HTR-8/SVneo (cell line): ENCODE data around the gene ATP6V1A.

ENCODE experiments used
- DNase-seq: peaks from one replicate; pipeline ENCODE4 v3.0.0; 2011; ENCODE audit warnings: low spot score, mixed read lengths; ENCODE audit not compliant: insufficient read length
- FAIRE-seq: peaks from 2 replicates; lab custom pipeline; 2011; peaks lifted over from hg19 to GRCh38; lab: Jason Lieb, UNC

Gene ATP6V1A

GRCh38 chr3:113745756-113746547 is 883 bp upstream of the ATP6V1A start, which contains the start of gene NAA50:
Gene NAA50 (minus strand): TSS chr3:113746249. CDS start chr3:113745949, 300 bp downstream.
- DNase-seq (peak; percentile 89), FAIRE-seq (peak; percentile 95)

GRCh38 chr3:113747283-113748046 is 630 bp downstream of the ATP6V1A start:
- no peak for FAIRE-seq

DNA sequence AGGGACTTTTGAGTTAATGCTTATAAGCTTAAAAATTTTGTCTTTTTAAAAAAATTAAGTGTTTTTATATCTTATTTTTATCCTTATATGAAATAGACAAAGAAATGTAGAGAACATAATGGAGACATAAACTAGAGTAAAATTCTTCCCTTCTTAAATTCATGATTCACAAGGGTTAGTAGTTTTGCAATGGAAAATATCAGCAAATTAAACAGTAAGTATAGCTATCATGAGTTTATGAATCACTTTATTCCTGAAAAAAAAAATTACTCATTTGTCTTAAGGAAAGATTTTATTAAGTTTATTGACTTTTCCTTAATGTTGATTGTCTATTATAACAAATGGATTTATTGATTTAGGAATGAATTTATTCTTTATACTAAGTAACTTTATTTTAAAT is 4.3 kb downstream of the ATP6V1A start:
- DNase-seq: no peak
- no peak for FAIRE-seq

More at GRCh38 chr3:113747283-113748046, 630 bp downstream of the ATP6V1A start:
- DNase-seq: peak; percentile 12

DNA sequence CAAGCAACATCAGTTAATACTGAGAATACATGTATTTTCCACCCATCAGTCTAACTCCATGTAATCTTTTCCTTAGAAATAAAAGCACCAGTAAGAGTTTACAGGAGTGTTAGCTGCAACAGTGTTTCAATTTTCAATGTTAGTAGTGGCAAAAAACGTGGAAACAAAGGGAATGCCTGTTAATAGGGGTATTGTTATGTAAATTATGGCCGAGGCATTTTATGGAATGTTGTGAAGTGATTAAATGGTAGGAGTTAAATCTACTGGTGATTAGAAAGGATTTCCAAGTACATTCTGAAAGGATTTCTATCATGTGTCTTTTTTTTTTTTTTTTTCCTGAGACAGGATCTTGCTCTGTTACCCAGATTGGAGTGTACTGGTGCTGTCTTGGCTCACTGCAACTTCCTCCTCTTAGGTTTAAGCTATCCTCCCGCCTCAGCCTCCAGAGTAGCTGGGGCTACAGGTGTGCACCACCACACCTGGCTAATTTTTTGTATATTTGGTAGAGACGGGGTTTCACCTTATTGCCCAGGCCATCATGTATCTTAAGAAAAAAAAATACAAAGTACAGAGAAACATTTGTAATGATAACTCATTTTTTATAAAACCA is 6.6 kb downstream of the ATP6V1A start:
- FAIRE-seq: no peak
- DNase-seq: no peak

GRCh38 chr3:113754494-113755159 is 7.8 kb downstream of the ATP6V1A start:
- no peak for DNase-seq
- no peak for FAIRE-seq

DNA sequence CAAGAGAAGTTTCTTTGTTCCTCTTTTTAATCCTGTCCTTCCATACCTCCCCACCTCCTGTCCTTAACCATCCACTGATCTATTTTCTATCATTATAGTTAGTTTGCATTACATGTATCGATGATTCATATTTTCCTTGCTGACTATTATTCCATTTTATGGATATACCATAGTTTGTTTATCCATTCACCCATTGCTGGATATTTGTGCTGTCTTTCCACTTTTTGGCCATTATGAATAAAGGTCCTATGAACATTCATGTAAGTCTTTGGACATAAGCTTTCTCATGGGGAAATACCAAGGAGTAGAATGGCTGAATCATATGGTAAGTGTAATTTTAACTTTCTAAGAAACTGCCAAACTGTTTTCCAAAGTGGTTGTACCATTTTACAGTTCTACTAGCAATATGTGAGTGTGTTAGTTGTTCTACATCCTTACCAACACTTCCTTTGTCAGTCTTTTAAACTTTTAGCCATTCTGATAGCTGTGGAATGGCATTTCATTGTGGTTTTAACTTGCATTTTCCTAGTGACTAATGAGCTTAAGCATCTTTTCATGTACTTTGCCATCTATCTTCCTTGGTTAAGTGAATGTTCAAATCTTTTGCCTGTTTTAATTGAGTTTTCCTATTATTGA is 11.7 kb downstream of the ATP6V1A start:
- FAIRE-seq (no peak), DNase-seq (peak; percentile 9)

GRCh38 chr3:113764698-113765097 is 17.9 kb downstream of the ATP6V1A start:
- DNase-seq: no peak
- FAIRE-seq: no peak

DNA sequence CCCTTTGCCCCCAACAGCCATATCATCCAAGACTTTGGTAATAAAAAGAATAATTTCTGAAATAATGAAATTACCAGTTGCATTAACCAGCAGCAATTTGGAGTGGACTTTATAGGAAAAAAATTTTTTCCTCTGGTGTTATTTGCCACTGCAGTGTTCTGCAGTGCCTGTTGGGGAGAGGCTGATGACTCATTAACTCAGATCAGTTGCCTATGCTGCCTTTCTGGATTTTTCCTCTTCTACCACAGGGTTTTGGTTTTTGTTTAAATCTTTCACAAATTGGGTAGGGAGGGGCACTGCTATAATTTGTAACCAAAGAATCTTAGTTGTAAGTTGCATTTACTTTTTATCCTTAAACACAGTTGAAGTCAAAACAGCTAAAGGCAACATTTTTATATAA is 22.7 kb downstream of the ATP6V1A start:
- DNase-seq: peak; percentile 39
- no peak for FAIRE-seq

DNA sequence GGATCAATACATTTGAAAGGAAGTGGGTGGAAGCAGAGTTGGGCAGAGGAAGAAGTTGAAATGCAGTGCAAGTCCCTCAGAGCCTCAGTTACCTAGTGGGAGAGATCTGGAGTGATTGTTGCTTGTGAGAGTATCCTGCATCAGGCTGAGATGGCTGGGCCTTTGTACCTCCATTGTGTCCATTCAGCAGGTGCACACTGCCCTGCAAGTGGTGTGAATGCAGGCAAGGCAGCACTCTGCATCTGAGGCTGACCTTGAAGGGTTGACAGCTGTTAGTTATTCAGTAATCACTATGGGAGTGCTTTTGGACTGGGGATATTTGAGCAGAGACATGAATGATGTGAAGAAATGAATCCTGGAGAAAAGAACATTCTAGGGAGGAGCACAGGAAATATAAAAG is 25.2 kb downstream of the ATP6V1A start:
- no peak for FAIRE-seq

DNA sequence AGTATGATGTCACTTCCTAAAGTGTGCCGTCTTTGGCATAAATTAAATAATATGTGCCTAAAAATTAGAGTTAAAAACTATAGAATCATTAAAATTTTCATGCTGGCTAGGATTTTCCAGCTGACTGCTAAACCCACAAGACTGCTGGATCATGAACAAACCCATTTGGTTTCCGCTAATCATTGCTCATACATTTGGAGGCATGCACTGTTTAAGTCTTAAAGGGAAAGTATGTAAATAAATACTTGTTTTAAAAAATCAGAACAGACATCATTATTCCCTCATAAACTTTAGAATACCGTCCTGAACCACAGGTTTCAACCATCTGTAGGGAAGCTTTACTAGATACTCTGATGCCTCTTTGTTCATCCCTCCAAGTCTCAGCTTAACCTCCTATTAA is 26.5 kb downstream of the ATP6V1A start:
- DNase-seq: no peak
- FAIRE-seq: no peak

More for the DNA sequence above, 25.2 kb downstream of the ATP6V1A start:
- no peak for DNase-seq

- FAIRE-seq (no peak), DNase-seq (no peak)
Observed at GRCh38 chr3:113775516-113775915, 28.7 kb downstream of the ATP6V1A start.

DNA sequence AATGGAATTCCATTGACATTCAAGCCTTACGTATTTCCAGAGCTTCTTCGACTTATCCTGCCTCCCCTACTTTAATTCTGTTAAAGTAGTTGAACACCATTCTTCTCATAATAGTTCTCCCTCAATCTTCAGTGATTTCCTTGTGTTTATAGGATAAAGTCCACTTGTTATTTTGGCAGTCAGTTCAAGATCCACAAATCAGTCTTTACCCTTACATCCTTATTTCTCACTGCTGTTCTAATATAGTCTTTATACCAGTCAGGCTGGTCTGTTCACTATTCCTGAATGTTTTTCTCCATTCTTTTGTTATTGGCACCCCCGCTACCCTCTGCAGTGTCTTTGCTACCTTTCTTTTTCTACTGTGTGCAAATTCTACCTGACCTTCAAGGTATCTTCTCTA is 29.7 kb downstream of the ATP6V1A start:
- DNase-seq: no peak
- no peak for FAIRE-seq

DNA sequence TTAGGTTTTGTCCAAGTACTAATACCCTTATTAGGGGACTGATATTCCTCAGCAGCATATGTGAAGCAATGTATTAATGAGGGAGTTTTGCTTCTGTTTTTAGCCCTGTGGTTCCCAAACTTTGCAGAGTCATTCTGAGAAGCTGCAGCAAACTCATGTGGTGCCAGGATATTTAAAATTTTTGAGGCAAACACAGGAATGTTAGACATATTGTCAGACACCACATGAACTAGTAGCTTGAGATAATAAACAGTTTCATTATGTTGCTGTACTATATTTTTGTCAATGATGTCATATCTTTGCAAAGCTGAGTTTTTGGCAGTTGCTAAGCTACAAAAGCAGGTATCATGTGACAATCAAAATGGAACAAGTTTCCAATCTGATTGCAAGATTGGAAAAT is 36.6 kb downstream of the ATP6V1A start:
- FAIRE-seq (no peak), DNase-seq (peak; percentile 63)

GRCh38 chr3:113783980-113784379 is 37.1 kb downstream of the ATP6V1A start:
- DNase-seq (no peak), FAIRE-seq (no peak)

DNA sequence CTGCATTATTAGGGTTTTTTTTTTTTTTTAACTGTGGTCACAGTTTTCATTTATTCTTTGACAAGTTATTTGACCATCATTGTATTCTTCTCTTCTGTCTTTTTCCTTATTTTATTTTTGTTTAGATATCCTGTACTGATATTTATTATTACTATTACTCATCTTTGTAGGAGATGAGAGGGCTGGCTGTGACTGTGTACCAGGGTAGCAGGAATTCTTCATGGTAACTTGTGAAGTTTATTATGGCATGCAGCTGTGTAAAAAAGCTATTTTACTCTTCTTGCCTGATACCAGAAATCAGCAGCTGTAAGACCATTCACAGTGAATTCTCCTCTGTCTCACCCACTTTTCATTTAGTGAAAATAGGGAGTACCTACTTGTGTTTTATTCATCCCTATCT is 44.5 kb downstream of the ATP6V1A start:
- DNase-seq (no peak), FAIRE-seq (no peak)

DNA sequence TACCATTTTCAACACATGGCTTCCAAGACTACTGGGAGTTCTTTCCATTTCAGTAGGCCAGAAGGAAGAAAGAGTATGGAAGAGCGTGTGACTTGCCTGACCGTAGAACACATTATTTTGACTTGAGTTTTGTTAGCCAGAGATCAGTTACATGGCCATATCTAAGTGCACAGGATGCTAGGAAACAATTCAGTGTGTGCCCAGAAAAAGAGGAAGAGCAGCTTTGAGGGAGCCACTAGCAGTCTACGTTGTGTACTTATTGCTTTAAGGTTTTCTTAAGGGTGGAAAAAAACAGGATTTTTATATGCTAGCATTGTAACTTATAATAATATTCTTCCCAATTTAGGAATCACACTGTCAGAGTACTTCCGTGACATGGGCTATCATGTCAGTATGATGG is 47.7 kb downstream of the ATP6V1A start:
- no peak for DNase-seq
- FAIRE-seq: no peak

DNA sequence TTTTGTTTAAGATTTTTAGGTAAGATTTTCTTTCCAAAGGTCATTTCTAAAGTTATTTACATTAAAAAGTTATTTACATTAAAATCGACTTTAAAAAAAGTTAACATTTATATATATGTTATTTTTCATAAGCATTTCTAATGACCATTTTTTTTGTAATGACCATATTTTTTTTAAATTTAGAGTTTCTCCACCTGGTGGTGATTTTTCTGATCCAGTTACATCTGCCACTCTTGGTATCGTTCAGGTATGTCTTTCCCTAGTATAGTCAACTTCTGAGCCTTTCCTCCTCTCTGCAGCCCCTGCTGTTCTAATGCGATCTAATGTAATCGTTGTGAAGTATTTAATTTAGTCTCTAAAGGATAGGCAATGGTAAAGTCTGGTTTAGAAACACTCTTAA is 48.9 kb downstream of the ATP6V1A start:
- FAIRE-seq: no peak
- DNase-seq: no peak

DNA sequence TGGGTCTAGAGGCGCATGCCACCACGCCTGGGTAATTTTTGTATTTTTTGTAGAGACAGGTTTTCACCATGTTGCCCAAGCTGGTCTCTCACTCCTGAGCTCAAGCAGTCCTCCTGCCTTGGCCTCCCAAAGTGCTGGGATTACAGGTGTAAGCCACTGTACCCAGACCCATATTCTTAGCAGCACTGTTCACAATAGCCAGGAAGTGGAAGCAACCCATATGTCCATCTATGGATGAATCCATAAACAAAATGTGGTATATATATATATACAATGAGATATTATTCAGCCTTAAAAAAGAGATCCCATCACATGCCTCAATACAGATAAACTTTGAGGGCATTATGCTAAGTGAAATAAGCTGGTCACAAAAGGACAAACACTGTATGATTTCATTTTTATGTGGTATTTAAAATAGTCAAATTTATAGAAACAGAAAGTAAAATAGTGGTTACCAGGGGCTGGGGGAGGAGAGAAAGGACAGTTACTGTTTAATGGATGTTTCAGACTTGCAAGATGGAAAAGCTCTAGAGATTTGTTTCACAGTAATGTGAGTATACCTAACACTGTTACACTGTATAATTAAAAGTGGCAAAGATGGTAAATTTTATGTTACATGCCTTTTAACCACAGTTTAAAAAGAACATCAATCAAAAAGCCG is 56.1 kb downstream of the ATP6V1A start:
- DNase-seq: no peak
- FAIRE-seq: no peak

GRCh38 chr3:113804661-113805060 is 57.8 kb downstream of the ATP6V1A start:
- DNase-seq: no peak
- FAIRE-seq: no peak
